Endodermal cell (in vitro differentiated cells): ENCODE data around the gene ATP1A4. TPM values are rescaled to one million over a fixed set of nuclear protein-coding genes. Genes with fewer than 3 reads are reported as not detected.

Experiments
- DNase-seq: peaks from one replicate; pipeline ENCODE4 v3.0.0-alpha.2; 2017
- H3K27ac ChIP-seq: 2 replicates; pipeline ENCODE4 v1.5.1; 2013; ENCODE audit warnings: mild to moderate bottlenecking, low read depth, low read length, moderate library complexity
- H3K27me3 ChIP-seq: 2 replicates; pipeline ENCODE4 v1.6.1; 2013; ENCODE audit warnings: mild to moderate bottlenecking, low read length, moderate library complexity; ENCODE audit not compliant: insufficient read depth, control insufficient read depth, poor library complexity, severe bottlenecking
- H3K36me3 ChIP-seq: 2 replicates; pipeline ENCODE4 v1.7.0; 2013; ENCODE audit warnings: mild to moderate bottlenecking, low read length, moderate library complexity; ENCODE audit not compliant: control insufficient read depth, insufficient read depth
- H3K4me1 ChIP-seq: one replicate; pipeline ENCODE4 v1.7.0; 2013; ENCODE audit warnings: low read length; ENCODE audit not compliant: control insufficient read depth, insufficient read depth
- H3K4me3 ChIP-seq: 2 replicates; pipeline ENCODE4 v1.5.1; 2013; ENCODE audit warnings: mild to moderate bottlenecking, low read length, moderate library complexity
- H3K9ac ChIP-seq: 2 replicates; pipeline ENCODE4 v1.6.1; 2013; ENCODE audit warnings: mild to moderate bottlenecking, low read length, moderate library complexity; ENCODE audit not compliant: poor library complexity, severe bottlenecking; ENCODE audit errors: extremely low read depth
- H3K9me3 ChIP-seq: 2 replicates; pipeline ENCODE4 v1.6.1; 2013; ENCODE audit warnings: mild to moderate bottlenecking, low read length, moderate library complexity; ENCODE audit not compliant: control insufficient read depth
- H3K27ac Mint-ChIP-seq: 2 replicates; pipeline ENCODE4 v1.8.0; 2020; ENCODE audit warnings: mixed read lengths
- H3K27me3 Mint-ChIP-seq: 2 replicates; pipeline ENCODE4 v1.8.0; 2021; ENCODE audit warnings: mild to moderate bottlenecking, mixed read lengths; ENCODE audit not compliant: insufficient read depth
- H3K36me3 Mint-ChIP-seq: 2 replicates; pipeline ENCODE4 v1.8.0; 2020; ENCODE audit warnings: low read depth, mixed read lengths
- H3K4me1 Mint-ChIP-seq: 2 replicates; pipeline ENCODE4 v1.8.0; 2020; ENCODE audit warnings: mixed read lengths
- H3K4me3 Mint-ChIP-seq: 2 replicates; pipeline ENCODE4 v1.8.0; 2020; ENCODE audit warnings: mild to moderate bottlenecking, moderate library complexity, mixed read lengths
- H3K9me3 Mint-ChIP-seq: 2 replicates; pipeline ENCODE4 v1.8.0; 2020; ENCODE audit warnings: mild to moderate bottlenecking, mixed read lengths
- CTCF ChIP-seq: fragments of 200-600 bp; sonication (generic); conservative IDR thresholded peaks from 2 replicates; pipeline ENCODE4 v1.5.0; 2021; ENCODE audit warnings: antibody characterized with exemption, mild to moderate bottlenecking
- WGBS, 2 experiments: methylation state at CpG; one replicate each; pipeline versions ENCODE4 v1.1.5 to v1.1.7; 2013; ENCODE audit warnings: missing lambda C conversion rate in 2 of 2, mixed read lengths in 1 of 2; ENCODE audit not compliant: insufficient coverage in 1 of 2, insufficient read length in 1 of 2; 5-methylcytosine and 5-hydroxymethylcytosine counted together
- total RNA-seq, 2 donors: library from RNA; stranded (reverse); fragmentation: NEBNext Ultra II Directional in 1 of 2; extraction: Animal tissue kit (Norgen Biotek cat#: 25700) in 1 of 2; gene quantifications; 2 replicates in 1 of 2; 3 replicates in 1 of 2; pipeline ENCODE4 v1.2.1, GENCODE V29; 2021

The ATP1A4 gene
- total RNA-seq, 2 donors from 2014 or later = 0.55 to 0.75 TPM

- H3K4me3 ChIP-seq = no peak overlapping the region
- H3K27ac ChIP-seq = peak overlapping the region; percentile 44
- Mint-ChIP-seq H3K27me3 (peaks cover 7% of the 10 kb centered on the region), H3K27ac (peak overlapping the region; percentile 82), H3K4me3 (no peak overlapping the region), H3K4me1 (peaks cover 36% of the 10 kb centered on the region), H3K9me3 (no peaks in the 10 kb centered on the region), H3K36me3 (no peaks in the 10 kb centered on the region)
- no peak for TF ChIP-seq CTCF
- H3K4me1 ChIP-seq = peaks cover 7% of the 10 kb centered on the region
- 66 to 79% methylated on average over 2 of the region's 2 CpGs for WGBS, 2 experiments
- no peaks in the 10 kb centered on the region for H3K9me3 ChIP-seq
- H3K27me3 ChIP-seq = no peaks in the 10 kb centered on the region
- H3K9ac ChIP-seq = no peak overlapping the region
- H3K36me3 ChIP-seq = no peaks in the 10 kb centered on the region
- DNase-seq = peak; percentile 71
Observed at GRCh38 chr1:160177231-160177630, 25.8 kb downstream of the ATP1A4 start.

GRCh38 chr1:160177667-160178066 lies 26.3 kb downstream of the ATP1A4 start:
- peaks cover 7% of the 10 kb centered on the region for H3K4me1 ChIP-seq
- no peak overlapping the region for H3K4me3 ChIP-seq
- peaks cover 33% of the 10 kb centered on the region for H3K4me1 Mint-ChIP-seq
- H3K9ac ChIP-seq = no peak overlapping the region
- H3K27ac ChIP-seq = peak overlapping the region; percentile 44
- WGBS, 2 experiments = 81% methylated on average over 1 of the region's 1 CpG; no CpG with 5 or more reads in 1 of the 2 experiments
- H3K27me3 Mint-ChIP-seq = peaks cover 7% of the 10 kb centered on the region
- TF ChIP-seq CTCF = no peak
- H3K9me3 Mint-ChIP-seq = no peaks in the 10 kb centered on the region
- no peak overlapping the region for H3K4me3 Mint-ChIP-seq
- H3K27me3 ChIP-seq = no peaks in the 10 kb centered on the region
- no peaks in the 10 kb centered on the region for H3K9me3 ChIP-seq
- DNase-seq = peak; percentile 62
- no peaks in the 10 kb centered on the region for H3K36me3 Mint-ChIP-seq
- peak overlapping the region; percentile 82 for H3K27ac Mint-ChIP-seq
- H3K36me3 ChIP-seq = no peaks in the 10 kb centered on the region

DNA sequence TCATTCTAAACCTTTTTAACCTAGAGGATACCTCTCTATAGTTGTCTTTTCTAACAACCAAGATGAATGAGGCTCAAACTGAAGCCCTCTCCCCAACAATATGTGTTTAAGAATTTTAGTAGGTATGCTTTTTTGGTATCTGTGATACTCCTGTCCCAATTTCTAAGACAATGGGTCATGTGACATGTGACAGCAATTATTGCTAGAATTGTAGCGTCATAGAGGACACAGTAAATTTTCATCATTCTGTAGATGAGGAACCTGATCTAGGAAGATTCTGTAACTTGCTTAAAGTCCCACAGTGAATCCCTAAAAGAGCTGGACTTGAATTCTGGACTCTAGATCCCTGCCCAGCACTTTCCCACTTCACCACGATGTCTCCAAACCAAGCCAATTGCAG lies 27.3 kb downstream of the ATP1A4 start:
- H3K36me3 ChIP-seq = no peaks in the 10 kb centered on the region
- WGBS, 2 experiments = 97 to 100% methylated on average over 2 of the region's 2 CpGs
- no peaks in the 10 kb centered on the region for H3K9me3 Mint-ChIP-seq
- H3K9ac ChIP-seq = no peak overlapping the region
- TF ChIP-seq CTCF = no peak
- H3K4me3 ChIP-seq = no peak overlapping the region
- H3K4me1 ChIP-seq = peaks cover 7% of the 10 kb centered on the region
- no peak overlapping the region for H3K4me3 Mint-ChIP-seq
- no peak overlapping the region for H3K27ac ChIP-seq
- H3K27me3 ChIP-seq = no peaks in the 10 kb centered on the region
- peaks cover 31% of the 10 kb centered on the region for H3K4me1 Mint-ChIP-seq
- no peak overlapping the region for H3K27ac Mint-ChIP-seq
- H3K36me3 Mint-ChIP-seq = no peaks in the 10 kb centered on the region
- peaks cover 5% of the 10 kb centered on the region for H3K27me3 Mint-ChIP-seq
- DNase-seq = no peak
- no peaks in the 10 kb centered on the region for H3K9me3 ChIP-seq
